ENCODE measurements around the gene DHRSX.

DHRSX gene

GRCh38 chrX:2184089-2184488 lies 316.7 kb downstream of the DHRSX start:
- DNase-seq (ENCODE audit: extremely low read depth in 1 of 2, low read depth in 1 of 2): no peak

DNA sequence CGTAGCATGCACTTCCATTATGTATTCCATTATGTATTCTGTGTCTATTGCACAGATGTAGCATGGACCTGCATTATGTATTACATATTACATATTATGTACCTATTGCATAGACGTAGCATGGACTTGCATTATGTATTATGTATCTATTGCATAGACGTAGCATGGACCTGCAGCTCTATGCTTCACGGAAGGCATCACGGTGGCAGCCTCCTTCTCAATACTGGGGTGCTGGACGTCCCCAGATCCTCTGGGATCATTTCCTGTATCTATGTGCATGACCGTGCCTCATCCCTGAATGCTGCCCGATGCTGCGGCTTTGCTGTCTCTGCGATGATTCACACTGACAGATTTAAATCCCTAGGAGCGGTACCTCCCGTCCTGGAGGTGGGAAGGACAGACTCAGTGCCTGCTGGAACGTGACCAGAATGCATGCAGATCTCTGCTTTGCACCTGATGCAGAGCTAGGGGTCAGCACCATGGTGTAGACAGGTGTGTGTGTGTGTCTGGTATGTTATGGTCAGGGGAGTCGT lies 317.5 kb downstream of the DHRSX start:
- DNase-seq (ENCODE audit: extremely low read depth in 1 of 2, low read depth in 1 of 2): no peak

DNA sequence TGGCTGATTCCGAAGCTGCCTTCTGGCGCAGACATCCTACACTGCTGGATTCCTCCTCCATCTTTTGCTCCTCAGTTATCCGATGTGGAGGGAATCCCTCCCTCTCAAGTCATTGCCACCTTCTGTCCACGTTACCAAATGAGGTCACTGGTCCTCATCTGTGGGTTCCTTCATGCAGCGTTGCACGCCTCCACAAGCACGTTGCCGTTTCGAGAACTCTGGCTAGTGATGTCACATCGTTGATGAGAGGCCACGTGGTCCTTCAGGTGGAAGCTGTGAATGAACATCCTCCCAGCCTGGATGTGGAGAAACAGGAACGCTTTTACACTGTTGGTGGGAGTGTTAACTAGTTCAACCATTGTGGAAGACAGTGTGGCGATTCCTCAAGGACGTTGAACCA lies 323.2 kb downstream of the DHRSX start:
- DNase-seq (ENCODE audit: extremely low read depth in 1 of 2, low read depth in 1 of 2): no peak

DNA sequence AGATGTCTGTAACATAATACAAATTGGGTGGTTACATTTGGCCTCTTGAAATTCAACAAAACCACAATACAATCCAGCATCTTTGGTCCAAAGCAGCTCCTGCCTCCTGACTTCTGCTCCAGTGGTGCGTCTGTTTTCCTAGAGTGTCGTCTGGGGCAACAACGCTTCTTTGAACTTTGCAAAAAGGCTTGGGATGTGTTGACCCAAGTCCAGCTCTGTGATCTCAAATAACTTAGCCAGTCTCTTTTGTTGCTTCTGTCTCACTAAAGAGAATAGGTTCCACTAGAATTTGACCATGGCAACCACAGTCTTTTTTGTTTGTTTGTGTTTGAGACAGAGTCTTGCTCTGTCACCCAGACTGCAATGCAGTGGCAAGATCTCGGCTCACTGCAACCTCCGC lies 324.0 kb downstream of the DHRSX start:
- DNase-seq (ENCODE audit: extremely low read depth in 1 of 2, low read depth in 1 of 2): no peak

DNA sequence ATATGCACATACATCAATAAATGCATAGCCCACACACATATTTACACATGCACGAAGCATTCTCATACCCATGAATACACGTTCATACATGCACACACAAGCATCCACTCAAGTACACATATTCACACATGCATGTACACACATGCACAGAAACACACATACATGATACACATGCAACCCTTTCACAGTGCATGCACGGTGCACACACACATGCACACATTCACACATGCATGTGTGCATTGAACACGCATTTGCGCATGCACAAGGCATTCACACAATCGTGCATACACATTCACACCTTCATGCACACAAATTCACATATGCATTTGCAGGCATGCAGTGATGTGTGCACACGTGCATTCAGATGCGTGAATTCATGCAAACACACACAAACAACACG lies 324.5 kb downstream of the DHRSX start:
- DNase-seq (ENCODE audit: extremely low read depth in 1 of 2, low read depth in 1 of 2): no peak

DNA sequence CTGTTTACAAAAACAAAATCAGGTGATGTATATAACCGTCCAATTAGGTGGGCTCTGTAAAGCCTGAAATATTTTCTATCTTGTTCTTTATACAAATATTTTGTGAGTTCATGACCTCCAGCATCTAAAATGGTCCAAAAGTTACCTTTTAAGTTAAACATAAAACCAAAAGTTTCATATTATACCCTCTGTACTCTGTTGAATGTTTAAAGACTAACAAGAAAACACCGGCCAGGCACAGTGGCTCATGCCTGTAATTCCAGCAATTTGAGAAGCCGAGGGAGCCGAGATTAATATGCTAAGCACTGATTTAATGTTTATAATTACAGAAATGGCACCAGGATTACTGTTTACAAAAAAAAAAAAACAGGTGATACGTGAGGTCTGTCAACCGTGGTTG lies 328.4 kb downstream of the DHRSX start:
- no peak for DNase-seq (ENCODE audit: extremely low read depth in 1 of 2, low read depth in 1 of 2)
